PC-3 (cell line): ENCODE results near the gene TRIM31. TPM values are rescaled to one million over a fixed set of nuclear protein-coding genes. Genes with fewer than 3 reads are reported as not detected.

Source experiments
- ATAC-seq: fragments of 200-7000 bp; cut with Tn5 transposase; 2 replicates; pipeline ENCODE4 v1.9.1; 2020; ENCODE audit warnings: mild to moderate bottlenecking, moderate library complexity
- BruUV-seq: library from RNA; stranded (reverse); fragments of 400-500 nt; replicated peaks from 2 replicates; lab custom pipeline; 2021; lab: Mats Ljungman, UMichigan
- CTCF ChIA-PET: fragments of 300-600 bp; sonication (Branson Sonifier 250); formaldehyde crosslinking; loops from one replicate; lab custom pipeline; 2022; ENCODE audit warnings: antibody characterized with exemption; lab: Charles Lee
- POLR2A ChIA-PET: fragments of 300-600 bp; sonication (Branson Sonifier 250); formaldehyde crosslinking; loops from one replicate; lab custom pipeline; 2022; ENCODE audit warnings: antibody characterized with exemption; ENCODE audit not compliant: unreplicated experiment; lab: Charles Lee
- DNase-seq: peaks from one replicate; pipeline ENCODE4 v3.0.0-alpha.2; 2015
- H2AFZ ChIP-seq: fragments of 300-600 bp; sonication (generic); 2 replicates; pipeline ENCODE4 v1.6.0; 2016; ENCODE audit warnings: antibody characterized with exemption, low read length
- H3F3A ChIP-seq: fragments of 300-600 bp; sonication (generic); one replicate; pipeline ENCODE4 v1.6.0; 2017; ENCODE audit warnings: antibody characterized with exemption, low read length, control low read depth, mild to moderate bottlenecking; ENCODE audit not compliant: unreplicated experiment
- H3K27ac ChIP-seq: fragments of 300-600 bp; sonication (generic); 2 replicates; pipeline ENCODE4 v1.5.1; 2016; ENCODE audit warnings: mild to moderate bottlenecking, low read length
- H3K27me3 ChIP-seq: fragments of 300-600 bp; sonication (generic); 2 replicates; pipeline ENCODE4 v1.6.1; 2016; ENCODE audit warnings: low read length, mixed read lengths
- H3K36me3 ChIP-seq: fragments of 300-600 bp; sonication (generic); 2 replicates; pipeline ENCODE4 v1.6.1; 2016; ENCODE audit warnings: low read depth, mixed run types, low read length, mixed read lengths
- H3K4me1 ChIP-seq: fragments of 300-600 bp; sonication (generic); 2 replicates; pipeline ENCODE4 v1.5.1; 2016; ENCODE audit warnings: low read length; ENCODE audit not compliant: insufficient read depth
- H3K4me2 ChIP-seq: fragments of 300-600 bp; sonication (generic); 2 replicates; pipeline ENCODE4 v1.6.0; 2016; ENCODE audit warnings: low read length
- H3K4me3 ChIP-seq: fragments of 300-600 bp; sonication (generic); 2 replicates; pipeline ENCODE4 v1.5.1; 2016; ENCODE audit warnings: mild to moderate bottlenecking, low read length, mixed read lengths
- H3K79me2 ChIP-seq: fragments of 300-600 bp; sonication (generic); 2 replicates; pipeline ENCODE4 v1.6.1; 2017; ENCODE audit warnings: low read length, mixed read lengths
- H3K9ac ChIP-seq: fragments of 300-600 bp; sonication (generic); 2 replicates; pipeline ENCODE4 v1.6.0; 2016; ENCODE audit warnings: mild to moderate bottlenecking, low read length
- H3K9me2 ChIP-seq: fragments of 300-600 bp; sonication (generic); replicated peaks from 2 replicates; pipeline ENCODE4 v1.6.1; 2016; ENCODE audit warnings: mixed run types, low read length, mixed read lengths
- H3K9me3 ChIP-seq: fragments of 300-600 bp; sonication (generic); 2 replicates; pipeline ENCODE4 v1.6.1; 2016; ENCODE audit warnings: low read length, mixed read lengths
- H4K20me1 ChIP-seq: fragments of 300-600 bp; sonication (generic); 2 replicates; pipeline ENCODE4 v1.6.1; 2016; ENCODE audit warnings: low read length, mixed read lengths
- EZH2 ChIP-seq: fragments of 300-600 bp; sonication (generic); IDR thresholded peaks from one replicate; pipeline ENCODE4 v1.6.1; 2017; ENCODE audit warnings: antibody characterized with exemption, mild to moderate bottlenecking, low read length; ENCODE audit not compliant: unreplicated experiment
- EZH2phosphoT487 ChIP-seq: fragments of 300-600 bp; sonication (generic); IDR thresholded peaks from 2 replicates; pipeline ENCODE4 v1.6.1; 2018; ENCODE audit warnings: mild to moderate bottlenecking, antibody characterized with exemption, low read length, borderline replicate concordance
- intact Hi-C: fragments of 100-400 bp; cut with micrococcal nuclease; formaldehyde crosslinking; loops from 2 replicates; pipeline ENCODE4 v1.9.0; 2023
- total RNA-seq: library from RNA; depleted of rRNA; stranded (reverse); fragments of >200 nt; gene quantifications from 2 replicates; pipeline ENCODE4 v1.2.3, GENCODE V29; 2014
- TF ChIP-seq, protein P1 (sequence below): fragments of 300-600 bp; sonication (generic); conservative IDR thresholded peaks from 2 replicates; pipeline ENCODE4 v1.5.1; 2017; ENCODE audit warnings: antibody characterized with exemption, low read depth, mild to moderate bottlenecking, low read length

Gene TRIM31
- total RNA-seq, 1 experiment from 2014 or later, result 0.11 TPM

DNA sequence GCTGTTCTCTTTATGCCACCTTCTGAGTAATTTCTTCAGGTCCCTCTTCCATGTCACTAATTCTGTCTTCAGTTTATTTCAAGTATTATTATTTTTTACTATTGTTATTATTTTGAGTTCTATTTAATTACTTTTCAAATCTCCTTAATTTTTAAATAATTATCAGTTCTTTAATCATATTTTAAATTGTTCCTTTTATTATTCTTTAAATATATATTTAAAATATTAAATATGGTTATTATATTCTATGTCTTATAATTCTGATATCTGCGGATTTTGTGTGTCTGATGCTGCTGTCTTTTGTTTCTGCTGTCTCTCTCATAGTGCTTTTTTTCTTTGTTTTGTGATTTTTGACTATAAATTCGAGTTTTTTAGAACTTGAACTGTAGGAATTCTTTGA is 49.6 kb downstream of the TRIM31 start:
- no TSS peak for BruUV-seq
- H3K4me2 ChIP-seq, result peak overlapping the region; percentile 91; the same call in 1 of the 2 replicates
- ChIA-PET CTCF (no interaction called here), POLR2A (no interaction called here)
- H2AFZ ChIP-seq, result no peak overlapping the region
- 0 out of 2 replicates have a peak, but pooled peaks cover 3% of the 10 kb centered on the region for H3K36me3 ChIP-seq
- H3F3A ChIP-seq, result no peaks in the 10 kb centered on the region
- H3K9me3 ChIP-seq, result no peaks in the 10 kb centered on the region
- H4K20me1 ChIP-seq, result no peaks in the 10 kb centered on the region
- ATAC-seq (no peak), DNase-seq (no peak)
- peaks cover 54% of the 10 kb centered on the region for H3K79me2 ChIP-seq
- no peak overlapping the region for H3K4me3 ChIP-seq
- TF ChIP-seq EZH2 (no peak), EZH2phosphoT487 (no peak)
- TF ChIP-seq, protein P1, sequence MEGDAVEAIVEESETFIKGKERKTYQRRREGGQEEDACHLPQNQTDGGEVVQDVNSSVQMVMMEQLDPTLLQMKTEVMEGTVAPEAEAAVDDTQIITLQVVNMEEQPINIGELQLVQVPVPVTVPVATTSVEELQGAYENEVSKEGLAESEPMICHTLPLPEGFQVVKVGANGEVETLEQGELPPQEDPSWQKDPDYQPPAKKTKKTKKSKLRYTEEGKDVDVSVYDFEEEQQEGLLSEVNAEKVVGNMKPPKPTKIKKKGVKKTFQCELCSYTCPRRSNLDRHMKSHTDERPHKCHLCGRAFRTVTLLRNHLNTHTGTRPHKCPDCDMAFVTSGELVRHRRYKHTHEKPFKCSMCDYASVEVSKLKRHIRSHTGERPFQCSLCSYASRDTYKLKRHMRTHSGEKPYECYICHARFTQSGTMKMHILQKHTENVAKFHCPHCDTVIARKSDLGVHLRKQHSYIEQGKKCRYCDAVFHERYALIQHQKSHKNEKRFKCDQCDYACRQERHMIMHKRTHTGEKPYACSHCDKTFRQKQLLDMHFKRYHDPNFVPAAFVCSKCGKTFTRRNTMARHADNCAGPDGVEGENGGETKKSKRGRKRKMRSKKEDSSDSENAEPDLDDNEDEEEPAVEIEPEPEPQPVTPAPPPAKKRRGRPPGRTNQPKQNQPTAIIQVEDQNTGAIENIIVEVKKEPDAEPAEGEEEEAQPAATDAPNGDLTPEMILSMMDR, result no peak
- H3K4me1 ChIP-seq, result peaks cover 35% of the 10 kb centered on the region
- H3K9ac ChIP-seq, result no peak overlapping the region
- no peaks in the 10 kb centered on the region for H3K9me2 ChIP-seq
- intact Hi-C loops, result no loop called here
- H3K27me3 ChIP-seq, result no peaks in the 10 kb centered on the region
- no peak overlapping the region for H3K27ac ChIP-seq

DNA sequence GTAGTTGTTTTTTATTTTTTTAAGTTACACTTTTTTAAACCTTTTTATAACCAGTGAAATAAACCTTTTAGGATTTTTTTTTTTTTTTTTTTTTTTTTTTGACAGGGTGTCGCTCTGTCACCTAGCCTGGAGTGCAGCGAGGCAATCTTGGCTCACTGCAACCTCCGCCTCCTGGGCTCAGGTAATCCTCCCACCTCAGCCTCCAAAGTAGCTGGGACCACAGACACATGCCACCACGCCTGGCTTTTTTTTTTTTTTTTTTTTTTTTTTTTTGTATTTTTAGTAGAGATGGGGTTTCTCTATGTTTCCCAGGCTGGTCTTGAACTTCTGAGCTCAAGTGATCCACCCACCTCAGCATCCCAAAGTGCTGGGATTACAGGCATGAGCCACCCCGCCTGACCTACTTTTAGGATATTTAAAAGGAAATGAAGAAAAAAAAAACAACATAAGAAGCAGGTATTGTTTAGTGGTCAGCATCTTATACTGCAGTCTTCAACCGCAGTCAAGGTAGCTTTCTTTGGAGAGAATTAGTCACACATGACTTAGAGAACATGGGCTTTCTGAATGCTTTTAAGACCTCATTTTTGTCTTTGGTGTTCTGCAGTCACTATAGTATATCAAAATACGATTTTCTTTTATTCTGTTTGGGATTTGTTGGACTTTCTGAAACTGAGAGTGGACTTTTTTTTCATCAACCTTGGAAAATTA is 50.3 kb downstream of the TRIM31 start:
- 0 out of 2 replicates have a peak, but pooled peaks cover 5% of the 10 kb centered on the region for H3K36me3 ChIP-seq
- H3K4me2 ChIP-seq, result peak overlapping the region; percentile 91
- ATAC-seq (no peak), DNase-seq (peak; percentile 14)
- no TSS peak for BruUV-seq
- H3K9me2 ChIP-seq, result no peaks in the 10 kb centered on the region
- no peak overlapping the region for H2AFZ ChIP-seq
- no peaks in the 10 kb centered on the region for H3K27me3 ChIP-seq
- peak overlapping the region; percentile 91 for H3K9ac ChIP-seq
- H3K4me1 ChIP-seq, result peaks cover 28% of the 10 kb centered on the region
- TF ChIP-seq EZH2phosphoT487, result no peak
- H3K79me2 ChIP-seq, result peaks cover 47% of the 10 kb centered on the region
- H3F3A ChIP-seq, result no peaks in the 10 kb centered on the region
- intact Hi-C loops, result no loop called here
- H3K27ac ChIP-seq, result no peak overlapping the region
- ChIA-PET CTCF (interaction anchor here (0.6 to 0.7 kb wide), 2 partner anchors 11 to 375 kb away, joined by 3 to 12 read pairs; no protein-coding TSS in a partner anchor), POLR2A (no interaction called here)
- H3K4me3 ChIP-seq, result peak overlapping the region; percentile 96
- H3K9me3 ChIP-seq, result no peaks in the 10 kb centered on the region
- no peaks in the 10 kb centered on the region for H4K20me1 ChIP-seq

DNA sequence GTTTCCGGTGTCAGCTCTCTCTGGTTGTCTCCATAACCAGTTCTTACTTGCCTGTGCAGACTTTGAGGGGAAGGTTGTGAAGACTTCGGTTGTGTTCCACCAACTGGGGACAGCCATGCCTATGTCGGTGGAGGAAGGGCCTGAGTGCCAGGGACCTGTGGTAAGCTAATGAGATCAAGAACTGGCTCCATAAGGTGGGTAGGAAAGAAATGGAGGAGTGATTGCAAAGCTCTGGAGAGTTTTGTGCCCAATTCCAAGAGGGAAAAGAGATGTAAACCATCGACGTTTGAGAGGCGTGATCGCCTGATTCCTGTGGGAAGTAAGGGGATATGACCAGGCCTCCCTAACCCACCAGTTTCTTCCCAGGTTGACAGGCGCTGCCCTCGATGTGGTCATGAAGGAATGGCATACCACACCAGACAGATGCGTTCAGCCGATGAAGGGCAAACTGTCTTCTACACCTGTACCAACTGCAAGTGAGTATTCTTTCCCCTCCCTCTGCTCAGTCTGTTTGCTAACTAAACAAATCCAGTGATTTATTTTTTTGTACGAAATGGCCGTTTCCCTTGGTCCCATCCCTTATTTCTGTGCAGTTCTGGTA is 50.9 kb downstream of the TRIM31 start:
- Histone ChIP-seq H3K4me1 (peaks cover 27% of the 10 kb centered on the region), H3K9me2 (no peaks in the 10 kb centered on the region), H3K27me3 (no peaks in the 10 kb centered on the region), H3K4me2 (peak overlapping the region; percentile 91), H3F3A (no peaks in the 10 kb centered on the region), H3K9me3 (no peaks in the 10 kb centered on the region), H3K27ac (peak overlapping the region; percentile 46; the same call in 1 of the 2 replicates), H2AFZ (peak overlapping the region; percentile 92), H3K9ac (peak overlapping the region; percentile 91), H3K36me3 (0 out of 2 replicates have a peak, but pooled peaks cover 5% of the 10 kb centered on the region), H3K4me3 (peak overlapping the region; percentile 96), H3K79me2 (peaks cover 43% of the 10 kb centered on the region), H4K20me1 (no peaks in the 10 kb centered on the region)
- no TSS peak for BruUV-seq
- ATAC-seq, result peak; percentile 37
- POLR2A ChIA-PET, result no interaction called here
- DNase-seq, result peak; percentile 44
- intact Hi-C loops, result loop anchor here (2.0 kb wide), 1 partner anchor 119 kb away; the partner anchor contains the start of gene HLA-A
- CTCF ChIA-PET, result no interaction called here
- TF ChIP-seq EZH2phosphoT487 (no peak), EZH2 (no peak)
- TF ChIP-seq, protein P1, result no peak
